GM23248 (cell line): Measurements from ENCODE around the gene GGTLC1.
"Not testable (repeated sequence)": the region's sequence is repeated elsewhere in the genome, so short reads cannot be mapped to it uniquely, and the experiment has no call there.

Experiments used
- EZH2 ChIP-seq: fragments of 200-600 bp; sonication (generic); IDR thresholded peaks from 2 replicates; pipeline ENCODE4 v1.6.1; 2018; ENCODE audit warnings: antibody characterized with exemption, mild to moderate bottlenecking; ENCODE audit not compliant: insufficient read depth, poor library complexity, severe bottlenecking
- EZH2phosphoT487 ChIP-seq: fragments of 200-600 bp; sonication (generic); IDR thresholded peaks from 2 replicates; pipeline ENCODE4 v1.6.1; 2018; ENCODE audit warnings: antibody characterized with exemption, moderate library complexity, mild to moderate bottlenecking, low read depth; ENCODE audit not compliant: insufficient read depth

- TF ChIP-seq EZH2, EZH2phosphoT487: not testable (repeated sequence)
Observed at GRCh38 chr20:23995291-23995690, 6.7 kb upstream of the GGTLC1 start.
